ENCODE measurements around the gene LIX1.
"Not testable (repeated sequence)": the region's sequence is repeated elsewhere in the genome, so short reads cannot be mapped to it uniquely, and the experiment has no call there.

LIX1 gene

GRCh38 chr5:97101189-97101910, 41.1 kb downstream of the LIX1 start:
- no peak for DNase-seq (ENCODE audit: low spot score)

- no peak for DNase-seq (ENCODE audit: low spot score)
Measured at GRCh38 chr5:97100476-97100875, 41.9 kb downstream of the LIX1 start.

- DNase-seq (ENCODE audit: low spot score) = no peak
Measured at GRCh38 chr5:97098922-97099321, 43.5 kb downstream of the LIX1 start.

GRCh38 chr5:97097326-97098230, 44.8 kb downstream of the LIX1 start:
- DNase-seq (ENCODE audit: low spot score) = no peak

- DNase-seq (ENCODE audit: low spot score) = no peak
Measured at GRCh38 chr5:97096846-97097245, 45.6 kb downstream of the LIX1 start.

GRCh38 chr5:97096191-97096590, 46.2 kb downstream of the LIX1 start:
- DNase-seq (ENCODE audit: low spot score) = no peak

- DNase-seq (ENCODE audit: low spot score) = no peak
Measured at GRCh38 chr5:97095318-97095732, 47.1 kb downstream of the LIX1 start.

- DNase-seq (ENCODE audit: low spot score) = no peak
Measured at GRCh38 chr5:97094579-97095317, 47.7 kb downstream of the LIX1 start.

GRCh38 chr5:97093193-97093592, 49.2 kb downstream of the LIX1 start:
- no peak for DNase-seq (ENCODE audit: low spot score)

GRCh38 chr5:97090944-97091343, 51.5 kb downstream of the LIX1 start:
- no peak for DNase-seq (ENCODE audit: low spot score)

GRCh38 chr5:97089149-97089801, 53.1 kb downstream of the LIX1 start:
- DNase-seq (ENCODE audit: low spot score) = no peak

- DNase-seq (ENCODE audit: low spot score) = no peak
Measured at GRCh38 chr5:97088774-97089148, 53.6 kb downstream of the LIX1 start.

GRCh38 chr5:97087138-97087537, 55.3 kb downstream of the LIX1 start:
- DNase-seq (ENCODE audit: low spot score) = no peak

- DNase-seq (ENCODE audit: low spot score) = no peak
Measured at GRCh38 chr5:97085459-97086181, 56.8 kb downstream of the LIX1 start.

- not testable (repeated sequence) for DNase-seq (ENCODE audit: low spot score)
Measured at GRCh38 chr5:97084782-97085458, 57.5 kb downstream of the LIX1 start.

GRCh38 chr5:97078958-97079743, 63.3 kb downstream of the LIX1 start:
- DNase-seq (ENCODE audit: low spot score) = no peak

GRCh38 chr5:97077246-97077645, 65.2 kb downstream of the LIX1 start:
- no peak for DNase-seq (ENCODE audit: low spot score)

- no peak for DNase-seq (ENCODE audit: low spot score)
Measured at GRCh38 chr5:97076098-97076497, 66.3 kb downstream of the LIX1 start.

- no peak for DNase-seq (ENCODE audit: low spot score)
Measured at GRCh38 chr5:97075649-97076048, 66.8 kb downstream of the LIX1 start.

Data from kidney capillary endothelial cell (primary cell).